ENCODE results near the gene ALDH18A1.

DNA sequence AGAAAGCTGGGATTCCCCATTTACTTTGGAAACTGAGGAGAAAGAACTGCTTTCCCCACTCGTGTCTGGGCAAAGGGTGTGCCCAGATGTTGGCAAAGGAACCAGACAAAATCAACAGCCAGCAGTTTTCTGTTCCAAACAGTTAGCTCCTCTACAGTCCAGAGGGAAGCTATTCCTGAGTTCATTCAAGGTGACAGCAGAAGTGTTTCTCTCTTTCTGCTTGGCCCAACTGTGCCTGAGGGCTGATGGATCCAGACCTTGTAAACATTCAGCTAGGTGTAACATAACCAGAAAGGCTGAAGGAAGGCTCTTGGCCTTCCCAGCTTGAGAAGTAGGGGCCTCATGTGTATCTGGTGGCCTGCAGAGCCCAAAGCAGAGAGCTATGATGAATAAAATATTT is 7.0 kb upstream of the ALDH18A1 start:
- TF ChIP-seq FOXP2 (optimal IDR thresholded peaks at IDR 0.05; ENCODE audit: control extremely low read depth, extremely low read length, insufficient read depth) (no peak), EZH2 (IDR thresholded peaks at IDR 0.05) (no peak), POLR2AphosphoS5 (IDR thresholded peaks at IDR 0.05; ENCODE audit: borderline replicate concordance, low read depth, low read length) (no peak)

Measured in SK-N-MC (cell line).